Stimulated activated naive CD8-positive, alpha-beta T cell treated with anti-CD3 and anti-CD28 coated beads, Interleukin-15, amount 100 ng/mL, for 72 hours (primary cell): ENCODE measurements around the gene THOP1.
"Not testable (repeated sequence)": the region's sequence is repeated elsewhere in the genome, so short reads cannot be mapped to it uniquely, and the experiment has no call there.

Experiments used
- ATAC-seq: fragments of 150-1000 bp; cut with Tn5 transposase; 2 replicates; pipeline ENCODE4 v1.10.0; 2021; ENCODE audit warnings: mild to moderate bottlenecking, moderate library complexity
- DNase-seq, 2 donors: peaks; one replicate each; pipeline ENCODE4 v3.0.0; 2021 to 2022
- H3K27ac Mint-ChIP-seq, 2 donors: one replicate each; pipeline ENCODE4 v1.8.0; 2022; ENCODE audit warnings: mild to moderate bottlenecking in 2 of 2, mixed read lengths in 2 of 2, moderate library complexity in 2 of 2
- H3K27me3 Mint-ChIP-seq: one replicate; pipeline ENCODE4 v1.8.0; 2022; ENCODE audit warnings: mixed read lengths
- H3K4me1 Mint-ChIP-seq: one replicate; pipeline ENCODE4 v1.8.0; 2022; ENCODE audit warnings: mild to moderate bottlenecking, mixed read lengths
- H3K4me3 Mint-ChIP-seq, 2 donors: one replicate each; pipeline ENCODE4 v1.8.0; 2022; ENCODE audit warnings: mild to moderate bottlenecking in 2 of 2, mixed read lengths in 2 of 2, moderate library complexity in 1 of 2
- H3K9me3 Mint-ChIP-seq, 2 donors: one replicate each; pipeline ENCODE4 v1.8.0; 2022; ENCODE audit warnings: mixed read lengths in 2 of 2

Gene THOP1

GRCh38 chr19:2790557-2791271, 5.4 kb downstream of the THOP1 start:
- Mint-ChIP-seq H3K9me3 (no peaks in the 10 kb centered on the region), H3K27ac (peak overlapping the region in 1 of 2 donors; percentile 54), H3K4me3 (peak overlapping the region in 1 of 2 donors; percentile 16), H3K27me3 (no peaks in the 10 kb centered on the region), H3K4me1 (peaks cover 52% of the 10 kb centered on the region)
- ATAC-seq (no peak), DNase-seq (no peak)

GRCh38 chr19:2791440-2791839, 6.1 kb downstream of the THOP1 start:
- H3K4me1 Mint-ChIP-seq = peaks cover 44% of the 10 kb centered on the region

GRCh38 chr19:2791876-2792275, 6.6 kb downstream of the THOP1 start:
- DNase-seq (no peak), ATAC-seq (no peak)
- no peaks in the 10 kb centered on the region for H3K9me3 Mint-ChIP-seq
- H3K27ac Mint-ChIP-seq = no peak overlapping the region
- no peaks in the 10 kb centered on the region for H3K27me3 Mint-ChIP-seq
- peaks cover 40% of the 10 kb centered on the region for H3K4me1 Mint-ChIP-seq
- no peak overlapping the region for H3K4me3 Mint-ChIP-seq

More at GRCh38 chr19:2791440-2791839, 6.1 kb downstream of the THOP1 start:
- Mint-ChIP-seq H3K4me3 (no peak overlapping the region), H3K9me3 (no peaks in the 10 kb centered on the region), H3K27me3 (no peaks in the 10 kb centered on the region), H3K27ac (no peak overlapping the region)
- ATAC-seq (no peak), DNase-seq (no peak)

- H3K9me3 Mint-ChIP-seq, H3K27me3 Mint-ChIP-seq, ATAC-seq, H3K27ac Mint-ChIP-seq, H3K4me3 Mint-ChIP-seq, DNase-seq: not testable (repeated sequence)
- H3K4me1 Mint-ChIP-seq = peaks cover 32% of the 10 kb centered on the region
Observed at GRCh38 chr19:2792666-2793065, 7.4 kb downstream of the THOP1 start.

- DNase-seq (no peak), ATAC-seq (no peak)
- H3K9me3 Mint-ChIP-seq = no peaks in the 10 kb centered on the region
- H3K27ac Mint-ChIP-seq = no peak overlapping the region
- H3K27me3 Mint-ChIP-seq = no peaks in the 10 kb centered on the region
- H3K4me3 Mint-ChIP-seq = no peak overlapping the region
- peaks cover 27% of the 10 kb centered on the region for H3K4me1 Mint-ChIP-seq
Observed at GRCh38 chr19:2793126-2793525, 7.8 kb downstream of the THOP1 start.

GRCh38 chr19:2793577-2793976, 8.3 kb downstream of the THOP1 start:
- Mint-ChIP-seq H3K4me3 (no peak overlapping the region), H3K9me3 (no peaks in the 10 kb centered on the region), H3K27me3 (no peaks in the 10 kb centered on the region), H3K27ac (no peak overlapping the region), H3K4me1 (peaks cover 23% of the 10 kb centered on the region)
- ATAC-seq (no peak), DNase-seq (no peak)

GRCh38 chr19:2795827-2796658, 10.7 kb downstream of the THOP1 start:
- Mint-ChIP-seq H3K9me3 (no peaks in the 10 kb centered on the region), H3K4me1 (peaks cover 5% of the 10 kb centered on the region), H3K27ac (peak overlapping the region in 1 of 2 donors; percentile 31), H3K4me3 (no peak overlapping the region), H3K27me3 (no peaks in the 10 kb centered on the region)
- peak; percentile 31 for ATAC-seq
- DNase-seq = no peak

- ATAC-seq (no peak), DNase-seq (no peak)
- peaks cover 6% of the 10 kb centered on the region for H3K4me1 Mint-ChIP-seq
- H3K27me3 Mint-ChIP-seq = no peaks in the 10 kb centered on the region
- no peak overlapping the region for H3K4me3 Mint-ChIP-seq
- no peaks in the 10 kb centered on the region for H3K9me3 Mint-ChIP-seq
- peak overlapping the region in 1 of 2 donors; percentile 14 for H3K27ac Mint-ChIP-seq
Observed at GRCh38 chr19:2796659-2797266, 11.5 kb downstream of the THOP1 start.

GRCh38 chr19:2797280-2797679, 12.0 kb downstream of the THOP1 start:
- no peak overlapping the region for H3K27ac Mint-ChIP-seq
- no peaks in the 10 kb centered on the region for H3K27me3 Mint-ChIP-seq
- no peak for DNase-seq
- ATAC-seq = no peak
- no peaks in the 10 kb centered on the region for H3K9me3 Mint-ChIP-seq
- no peak overlapping the region for H3K4me3 Mint-ChIP-seq
- H3K4me1 Mint-ChIP-seq = peaks cover 6% of the 10 kb centered on the region

GRCh38 chr19:2798158-2798685, 12.9 kb downstream of the THOP1 start:
- DNase-seq = no peak
- Mint-ChIP-seq H3K9me3 (no peaks in the 10 kb centered on the region), H3K27ac (no peak overlapping the region), H3K27me3 (no peaks in the 10 kb centered on the region), H3K4me3 (no peak overlapping the region), H3K4me1 (peaks cover 7% of the 10 kb centered on the region)
- no peak for ATAC-seq

- DNase-seq = no peak
- Mint-ChIP-seq H3K4me3 (no peak overlapping the region), H3K9me3 (no peaks in the 10 kb centered on the region), H3K4me1 (peaks cover 12% of the 10 kb centered on the region), H3K27me3 (no peaks in the 10 kb centered on the region), H3K27ac (peak overlapping the region in 1 of 2 donors; percentile 59)
- ATAC-seq = no peak
Observed at GRCh38 chr19:2798733-2799132, 13.4 kb downstream of the THOP1 start.

- ATAC-seq (no peak), DNase-seq (no peak)
- Mint-ChIP-seq H3K4me3 (no peak overlapping the region), H3K4me1 (peaks cover 19% of the 10 kb centered on the region), H3K9me3 (no peaks in the 10 kb centered on the region), H3K27ac (peak overlapping the region in 1 of 2 donors; percentile 59), H3K27me3 (no peaks in the 10 kb centered on the region)
Observed at GRCh38 chr19:2799273-2800020, 14.1 kb downstream of the THOP1 start.

GRCh38 chr19:2800506-2800905, 15.2 kb downstream of the THOP1 start:
- Mint-ChIP-seq H3K4me3 (no peak overlapping the region), H3K27me3 (no peaks in the 10 kb centered on the region), H3K27ac (no peak overlapping the region), H3K9me3 (no peaks in the 10 kb centered on the region), H3K4me1 (peaks cover 25% of the 10 kb centered on the region)
- ATAC-seq = no peak
- DNase-seq = no peak

GRCh38 chr19:2802826-2803225, 17.5 kb downstream of the THOP1 start:
- Mint-ChIP-seq H3K9me3 (no peaks in the 10 kb centered on the region), H3K27me3 (no peaks in the 10 kb centered on the region), H3K4me3 (no peak overlapping the region), H3K27ac (no peak overlapping the region), H3K4me1 (peaks cover 25% of the 10 kb centered on the region)
- no peak for ATAC-seq
- no peak for DNase-seq

- Mint-ChIP-seq H3K9me3 (no peaks in the 10 kb centered on the region), H3K27me3 (no peaks in the 10 kb centered on the region), H3K4me1 (peaks cover 25% of the 10 kb centered on the region), H3K4me3 (no peak overlapping the region), H3K27ac (peak overlapping the region in 1 of 2 donors; percentile 72)
- no peak for ATAC-seq
- no peak for DNase-seq
Observed at GRCh38 chr19:2803486-2804155, 18.3 kb downstream of the THOP1 start.
